GM10248 (cell line): ENCODE data around the gene ASMTL.

Source experiments
- CTCF ChIA-PET: fragments of 300-600 bp; sonication (Branson Sonifier 250); formaldehyde crosslinking; extraction: SDS; loops from one replicate; lab custom pipeline; 2021; ENCODE audit warnings: antibody characterized with exemption; lab: Yijun Ruan, JAX
- POLR2A ChIA-PET: fragments of 350-650 bp; sonication (Branson Sonifier 250); formaldehyde crosslinking; extraction: SDS; loops from one replicate; lab custom pipeline; 2020; ENCODE audit warnings: antibody characterized with exemption; lab: Yijun Ruan, JAX
- DNase-seq: peaks from one replicate; pipeline ENCODE4 v3.0.0; 2012; ENCODE audit errors: extremely low spot score
- TF ChIP-seq, protein P1 (sequence below): IDR thresholded peaks from 2 replicates; pipeline ENCODE4 v1.5.1; 2012; ENCODE audit warnings: mild to moderate bottlenecking, low read depth; ENCODE audit errors: extremely low read depth, missing control alignments, control extremely low read depth

ASMTL gene

DNA sequence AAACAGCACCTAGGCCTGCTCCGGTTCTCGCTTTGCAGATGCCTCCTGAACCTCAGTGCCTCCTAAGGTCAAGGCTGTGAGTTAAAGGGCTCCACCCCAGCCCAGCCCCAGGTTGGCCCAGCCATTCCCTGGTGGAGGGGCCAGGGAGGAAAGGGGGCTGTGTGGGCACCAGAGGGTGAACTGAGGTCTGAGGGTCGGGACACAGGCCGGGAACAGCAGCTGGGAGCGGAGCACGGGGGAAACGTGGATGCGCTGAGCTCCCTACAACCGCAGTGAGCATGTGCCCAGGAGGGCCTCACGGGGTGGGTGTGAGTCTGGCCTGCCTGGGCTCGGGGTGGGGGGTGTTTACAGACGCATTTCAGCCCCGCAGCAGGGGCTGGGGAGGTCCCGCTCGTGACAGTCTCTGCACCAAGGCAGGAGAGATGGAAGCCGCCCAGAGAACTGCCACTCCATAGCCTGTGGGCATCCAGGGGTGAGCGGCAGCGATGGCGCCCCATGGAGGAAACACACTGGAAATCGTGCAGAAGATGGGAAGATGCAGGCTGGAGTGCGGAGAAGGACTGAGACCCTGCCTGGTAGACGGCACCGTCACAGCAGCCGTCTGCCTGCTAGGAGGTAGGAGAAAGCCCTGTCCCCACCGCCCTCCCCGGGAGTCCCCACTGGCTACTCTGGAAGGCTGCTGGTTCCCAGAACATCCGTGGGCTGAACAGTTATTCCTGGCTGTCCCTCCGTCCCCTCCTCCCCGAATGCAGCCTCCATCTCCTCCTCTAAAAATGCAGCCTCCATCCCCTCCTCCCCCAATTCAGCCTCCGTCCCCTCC lies 50.9 kb downstream of the ASMTL start:
- no peak for DNase-seq
- ChIA-PET CTCF (no interaction called here), POLR2A (no interaction called here)
- TF ChIP-seq, protein P1, sequence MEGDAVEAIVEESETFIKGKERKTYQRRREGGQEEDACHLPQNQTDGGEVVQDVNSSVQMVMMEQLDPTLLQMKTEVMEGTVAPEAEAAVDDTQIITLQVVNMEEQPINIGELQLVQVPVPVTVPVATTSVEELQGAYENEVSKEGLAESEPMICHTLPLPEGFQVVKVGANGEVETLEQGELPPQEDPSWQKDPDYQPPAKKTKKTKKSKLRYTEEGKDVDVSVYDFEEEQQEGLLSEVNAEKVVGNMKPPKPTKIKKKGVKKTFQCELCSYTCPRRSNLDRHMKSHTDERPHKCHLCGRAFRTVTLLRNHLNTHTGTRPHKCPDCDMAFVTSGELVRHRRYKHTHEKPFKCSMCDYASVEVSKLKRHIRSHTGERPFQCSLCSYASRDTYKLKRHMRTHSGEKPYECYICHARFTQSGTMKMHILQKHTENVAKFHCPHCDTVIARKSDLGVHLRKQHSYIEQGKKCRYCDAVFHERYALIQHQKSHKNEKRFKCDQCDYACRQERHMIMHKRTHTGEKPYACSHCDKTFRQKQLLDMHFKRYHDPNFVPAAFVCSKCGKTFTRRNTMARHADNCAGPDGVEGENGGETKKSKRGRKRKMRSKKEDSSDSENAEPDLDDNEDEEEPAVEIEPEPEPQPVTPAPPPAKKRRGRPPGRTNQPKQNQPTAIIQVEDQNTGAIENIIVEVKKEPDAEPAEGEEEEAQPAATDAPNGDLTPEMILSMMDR = no peak

DNA sequence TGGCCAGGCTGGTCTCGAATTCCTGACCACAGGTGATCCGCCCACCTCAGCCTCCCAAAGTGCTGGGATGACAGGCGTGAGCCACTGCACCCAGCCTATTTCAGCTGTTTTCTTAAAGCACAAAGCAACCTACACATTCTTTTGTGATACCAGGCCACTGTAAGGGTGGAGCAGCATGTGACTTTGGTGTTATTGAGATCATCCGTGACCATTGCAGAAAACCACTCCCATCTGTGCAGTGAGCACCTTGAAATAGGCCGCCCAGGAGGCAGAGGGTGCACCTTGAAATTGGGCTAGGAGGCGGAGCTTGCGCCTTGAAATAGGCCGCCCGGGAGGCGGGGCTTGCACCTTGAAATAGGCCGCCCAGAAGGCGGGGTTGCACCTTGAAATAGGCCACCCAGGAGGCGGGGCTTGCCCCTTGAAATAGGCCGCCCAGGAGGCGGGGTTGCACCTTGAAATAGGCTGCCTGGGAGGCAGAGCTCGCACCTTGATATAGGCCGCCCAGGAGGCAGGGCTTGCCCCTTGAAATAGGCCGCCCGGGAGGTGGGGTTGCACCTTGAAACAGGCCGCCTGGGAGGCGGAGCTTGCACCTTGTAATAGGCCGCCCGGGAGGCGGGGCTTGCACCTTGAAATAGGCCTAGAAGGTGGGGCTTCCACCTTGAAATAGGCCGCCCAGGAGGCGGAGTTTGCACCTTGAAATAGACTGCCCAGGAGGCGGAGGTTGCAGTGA lies 51.8 kb downstream of the ASMTL start:
- POLR2A ChIA-PET = no interaction called here
- CTCF ChIA-PET = no interaction called here
- no peak for DNase-seq
- TF ChIP-seq, protein P1 = no peak

DNA sequence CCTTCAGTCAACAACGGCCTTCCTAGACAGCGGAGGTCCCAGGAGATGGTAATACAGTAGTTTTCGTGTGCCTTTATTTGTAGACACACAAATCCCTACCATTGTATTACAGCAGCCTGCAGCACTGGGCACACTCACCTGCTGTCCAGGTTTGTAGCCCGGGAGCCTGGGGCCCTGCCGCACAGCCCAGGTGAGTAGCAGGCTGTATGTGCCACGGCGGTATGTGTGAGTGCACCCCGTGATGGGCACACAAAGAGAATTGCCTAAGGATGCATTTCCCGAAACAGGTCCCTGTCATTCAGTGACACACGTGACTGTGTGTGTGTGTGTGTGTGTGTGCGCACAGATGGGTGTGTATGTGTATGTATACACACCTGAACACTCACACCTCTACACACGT lies 52.7 kb downstream of the ASMTL start:
- POLR2A ChIA-PET = no interaction called here

DNA sequence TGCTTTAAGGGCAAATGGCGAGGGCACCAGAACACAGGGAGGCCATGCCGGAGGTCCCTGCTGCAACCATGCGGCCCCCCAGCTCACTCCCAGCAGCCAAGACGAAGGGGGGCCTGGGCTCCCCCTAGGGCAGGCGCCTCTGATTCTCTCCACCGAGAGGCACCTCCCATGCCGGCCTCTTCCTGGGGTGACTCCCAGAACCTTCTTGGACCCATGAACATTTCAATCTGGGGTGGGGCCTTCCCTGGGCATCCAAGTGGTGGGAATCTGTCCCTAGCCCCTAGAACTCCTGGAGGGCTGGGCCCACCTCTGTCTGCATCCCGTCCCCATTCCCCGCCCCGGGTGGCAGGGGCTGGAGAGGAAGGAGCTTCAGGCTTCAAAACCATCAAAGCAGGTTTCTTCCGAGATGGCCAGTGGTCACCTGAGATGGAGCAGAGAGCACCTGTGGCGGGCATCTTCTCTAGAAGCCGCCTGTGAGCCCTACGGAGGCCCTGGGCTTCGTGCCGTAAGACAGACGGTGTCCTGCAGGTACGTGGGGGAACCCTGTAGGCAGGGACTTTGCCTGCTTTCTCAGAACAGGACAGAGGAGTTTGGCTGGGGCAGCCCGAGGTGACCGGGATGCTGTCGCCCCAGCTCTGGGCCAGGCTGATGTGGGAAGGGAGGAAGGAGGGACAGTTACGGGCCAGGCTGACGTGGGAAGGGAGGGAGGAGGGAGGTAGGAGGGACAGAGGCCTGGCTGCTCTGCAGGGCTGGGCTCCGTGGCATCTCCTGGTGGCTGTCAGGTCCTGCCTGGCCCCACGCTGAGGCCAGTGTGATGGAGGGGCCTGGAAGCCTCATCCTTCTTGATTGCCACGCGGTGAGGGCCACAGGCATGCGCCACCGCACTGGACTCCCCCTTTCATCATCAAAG lies 54.0 kb downstream of the ASMTL start:
- TF ChIP-seq, protein P1 = no peak
- DNase-seq = no peak
- POLR2A ChIA-PET = no interaction called here

More for the DNA sequence above, 52.7 kb downstream of the ASMTL start:
- TF ChIP-seq, protein P1 = no peak
- CTCF ChIA-PET = no interaction called here
- no peak for DNase-seq

DNA sequence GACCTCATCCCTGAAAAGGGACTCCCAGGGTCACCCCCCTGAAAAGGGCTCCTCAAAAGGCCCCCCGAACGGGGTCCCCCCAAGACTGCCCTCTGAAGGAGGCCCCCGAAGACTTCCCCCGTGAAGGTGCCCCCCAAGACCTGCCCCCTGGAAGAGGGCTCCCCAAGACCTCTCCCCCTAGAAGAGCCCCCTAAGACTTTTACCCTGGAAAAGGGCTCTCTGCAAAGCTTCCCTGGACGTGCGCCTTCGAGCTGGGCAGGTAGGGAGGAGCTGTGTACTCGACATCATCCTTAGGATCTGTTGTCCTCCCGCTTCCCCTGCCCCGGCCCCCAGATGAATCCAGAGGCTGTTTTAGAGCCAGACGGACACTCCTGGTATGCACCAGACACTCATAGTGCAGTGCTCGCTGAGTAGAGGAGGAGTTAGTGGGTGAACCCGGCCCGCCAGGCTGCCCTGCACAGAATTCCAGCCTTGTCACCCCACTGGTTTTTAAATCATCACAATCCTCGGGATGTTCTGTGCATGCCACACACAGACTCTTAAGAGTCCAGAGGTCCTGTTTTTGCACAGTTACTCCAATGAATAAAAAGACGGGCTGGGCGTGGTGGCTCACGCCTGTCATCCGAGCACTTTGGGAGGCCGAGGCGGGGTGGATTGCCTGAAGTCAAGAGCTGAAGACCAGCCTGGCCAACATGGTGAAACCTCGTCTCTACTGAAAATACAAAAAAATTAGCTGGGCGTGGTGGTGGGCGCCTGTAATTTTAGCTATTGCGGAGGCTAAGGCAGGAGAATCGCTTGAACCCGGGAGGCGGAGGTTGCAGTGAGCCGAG lies 55.1 kb downstream of the ASMTL start:
- CTCF ChIA-PET = no interaction called here

More for the DNA sequence above, 54.0 kb downstream of the ASMTL start:
- CTCF ChIA-PET = no interaction called here

More for the DNA sequence above, 55.1 kb downstream of the ASMTL start:
- no peak for DNase-seq
- TF ChIP-seq, protein P1 = no peak
- POLR2A ChIA-PET = no interaction called here
